ENCODE measurements around the gene CREB3L1.
A peak's percentile ranks its signal among the peaks of the same experiment; 100 is the strongest.
"Not testable (repeated sequence)": the region's sequence is repeated elsewhere in the genome, so short reads cannot be mapped to it uniquely, and the experiment has no call there.

CREB3L1 gene

GRCh38 chr11:46298699-46299433 is 21.4 kb downstream of the CREB3L1 start:
- DNase-seq = no peak

DNA sequence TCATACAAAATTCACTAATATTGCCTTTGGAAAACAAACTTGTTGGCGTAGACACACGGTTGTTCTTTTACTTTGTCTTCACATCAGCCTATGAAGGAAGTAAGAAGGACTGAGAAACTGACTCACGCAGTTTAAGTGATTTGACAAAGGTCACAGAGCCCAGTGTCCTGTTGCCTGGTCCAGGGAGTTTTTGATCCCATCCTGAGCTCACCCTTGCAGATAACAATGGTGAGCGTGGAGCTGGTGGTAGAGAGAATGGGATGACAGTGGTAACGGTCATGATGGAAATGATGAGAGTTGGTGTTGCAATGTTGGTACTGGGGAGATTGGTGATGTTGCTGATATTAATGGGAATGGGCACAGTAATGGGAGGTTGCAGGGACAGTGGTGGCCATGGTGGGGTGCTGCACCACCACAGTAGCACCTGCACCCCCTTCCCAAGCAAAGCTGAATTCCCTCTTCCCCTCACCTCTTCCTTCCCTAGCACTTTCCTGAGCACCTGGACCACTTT is 22.0 kb downstream of the CREB3L1 start:
- no peak for DNase-seq

DNA sequence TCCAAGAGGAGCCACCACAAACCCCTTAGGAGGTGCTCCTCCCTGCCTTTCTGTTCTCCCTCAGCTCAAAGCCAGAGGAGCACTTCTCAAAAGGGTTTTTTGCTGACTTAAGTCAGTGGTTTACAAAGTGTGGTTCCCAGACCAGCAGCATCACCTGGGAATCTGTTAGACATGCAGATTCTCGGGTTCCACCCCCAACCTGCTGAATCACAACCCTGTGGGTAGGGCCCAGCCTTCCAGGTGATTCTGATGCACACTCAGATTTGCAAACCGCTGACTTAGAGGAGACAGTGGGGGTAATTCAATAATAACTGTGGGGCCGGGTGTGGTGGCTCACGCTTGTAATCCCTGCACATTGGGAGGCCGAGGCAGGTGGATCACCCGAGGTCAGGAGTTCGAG is 22.8 kb downstream of the CREB3L1 start:
- no peak for DNase-seq

DNA sequence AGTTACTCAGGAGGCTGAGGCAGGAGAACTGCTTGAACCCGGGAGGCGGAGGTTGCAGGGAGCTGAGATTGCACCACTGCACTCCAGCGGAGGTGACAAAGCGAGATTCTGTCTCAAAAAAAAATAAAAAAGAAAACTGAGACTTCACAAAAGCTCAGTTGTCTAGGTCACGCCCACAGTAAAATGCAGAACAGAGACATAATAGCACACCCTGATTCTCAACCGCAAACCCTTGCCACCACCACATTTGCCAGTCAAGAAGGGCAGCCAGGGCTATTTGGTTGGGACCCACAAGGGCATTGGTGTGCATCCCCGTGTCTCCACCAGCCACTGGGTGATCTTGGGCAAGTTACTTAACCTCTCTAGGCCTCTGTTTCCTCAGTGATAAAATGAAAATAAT is 25.4 kb downstream of the CREB3L1 start:
- no peak for DNase-seq

DNA sequence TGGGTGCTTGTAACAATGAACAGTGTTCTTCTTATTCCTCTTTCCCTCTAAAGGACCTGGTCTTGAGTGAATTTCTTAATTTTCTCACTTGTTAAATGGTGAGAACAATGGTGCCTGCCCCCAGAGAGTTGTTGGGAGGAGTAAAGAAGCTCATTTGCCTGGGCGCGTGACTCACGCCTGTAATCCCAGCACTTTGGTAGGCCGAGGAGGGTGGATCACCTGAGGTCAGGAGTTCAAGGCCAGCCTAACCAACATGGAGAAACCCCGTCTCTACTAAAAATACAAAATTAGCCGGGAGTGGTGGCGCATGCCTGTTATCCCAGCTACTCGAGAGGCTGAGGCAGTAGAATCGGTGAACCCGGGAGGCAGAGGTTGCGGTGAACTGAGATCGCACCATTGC is 26.6 kb downstream of the CREB3L1 start:
- not testable (repeated sequence) for DNase-seq

GRCh38 chr11:46304605-46305179 is 27.2 kb downstream of the CREB3L1 start:
- no peak for DNase-seq

DNA sequence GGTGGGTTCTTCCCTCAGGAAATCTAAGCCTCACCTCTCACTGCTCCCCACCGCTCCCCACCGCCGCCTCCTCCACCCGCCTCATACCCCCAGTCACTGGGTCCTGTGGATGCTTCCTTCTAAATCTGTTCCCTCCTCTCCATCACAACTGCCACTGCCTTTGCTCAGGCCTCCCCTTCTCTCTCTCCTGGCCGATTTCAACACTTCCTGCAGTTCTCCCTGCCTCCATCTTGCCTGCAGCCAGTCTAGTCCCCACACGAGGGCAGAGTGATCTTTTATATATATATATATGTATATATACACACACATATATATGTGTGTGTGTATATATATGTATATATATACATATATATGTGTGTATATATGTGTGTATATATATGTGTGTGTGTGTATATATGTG is 27.8 kb downstream of the CREB3L1 start:
- DNase-seq = no peak

- no peak for DNase-seq
Measured at GRCh38 chr11:46306296-46306853, 28.9 kb downstream of the CREB3L1 start.

DNA sequence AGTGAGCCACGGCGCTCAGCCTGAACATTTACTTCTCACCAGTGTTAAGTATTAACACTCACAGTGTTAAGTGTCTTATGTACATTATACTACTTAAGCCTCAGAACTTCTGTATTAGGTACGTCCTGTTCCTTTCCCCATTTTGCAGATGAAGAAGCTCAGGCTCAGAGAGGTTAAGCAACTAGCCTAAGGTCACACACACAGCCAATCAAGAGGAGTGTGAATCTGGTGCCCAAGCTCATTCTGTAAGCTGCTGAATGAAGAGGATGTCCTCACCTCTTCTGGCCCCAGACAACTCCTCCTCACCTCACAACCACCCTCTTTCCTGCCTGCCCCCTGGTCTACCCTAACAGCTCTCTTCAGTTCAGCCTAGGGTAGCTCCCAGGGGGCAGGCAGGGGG is 29.9 kb downstream of the CREB3L1 start:
- no peak for DNase-seq

- DNase-seq = no peak
Measured at GRCh38 chr11:46307785-46308341, 30.4 kb downstream of the CREB3L1 start.

GRCh38 chr11:46308631-46309419 is 31.4 kb downstream of the CREB3L1 start:
- DNase-seq = peak; percentile 51

GRCh38 chr11:46309814-46310259 is 32.4 kb downstream of the CREB3L1 start:
- no peak for DNase-seq

- DNase-seq = peak; percentile 4
Measured at GRCh38 chr11:46315033-46315738, 37.7 kb downstream of the CREB3L1 start.

- DNase-seq = peak; percentile 65
Measured at GRCh38 chr11:46315783-46316563, 38.5 kb downstream of the CREB3L1 start.

- no peak for DNase-seq
Measured at GRCh38 chr11:46319074-46319453, 41.6 kb downstream of the CREB3L1 start.

DNA sequence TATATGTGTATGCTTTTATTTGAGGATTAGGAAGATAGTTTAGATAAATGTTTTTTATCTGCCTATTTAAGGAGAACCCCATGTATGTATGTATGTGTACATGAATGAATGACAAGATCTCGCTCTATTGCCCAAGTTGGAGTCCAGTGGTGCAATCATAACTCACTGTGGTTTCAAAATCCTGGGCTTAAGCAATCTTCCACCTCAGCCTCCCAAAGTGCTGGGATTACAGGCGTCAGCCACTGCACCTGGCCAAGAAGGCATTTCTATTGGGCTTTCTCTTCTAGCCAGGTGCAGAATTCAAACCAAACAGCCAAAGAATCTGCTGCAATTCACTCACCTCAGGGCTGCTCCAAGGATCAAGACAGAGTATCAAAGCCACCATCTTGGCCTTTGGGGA is 44.3 kb downstream of the CREB3L1 start:
- no peak for DNase-seq

DNA sequence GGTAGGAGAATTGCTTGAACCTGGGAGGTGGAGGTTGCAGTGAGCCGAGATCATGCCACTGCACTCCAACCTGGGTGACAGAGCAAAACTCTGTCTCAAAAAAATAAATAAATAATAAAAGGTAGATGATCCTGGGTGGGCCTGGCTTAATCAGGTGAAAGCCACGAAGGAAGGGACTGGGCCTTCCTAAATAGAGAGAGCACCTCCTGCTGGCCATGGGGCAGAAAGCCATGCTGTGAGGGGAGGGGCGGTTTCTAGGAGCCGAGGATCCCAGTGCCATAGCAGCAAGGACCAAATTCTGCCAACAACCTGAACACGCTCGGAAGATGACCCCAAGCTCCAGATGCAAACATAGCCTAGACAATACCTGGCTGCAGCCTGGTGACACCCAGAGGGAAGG is 45.3 kb downstream of the CREB3L1 start:
- no peak for DNase-seq

DNA sequence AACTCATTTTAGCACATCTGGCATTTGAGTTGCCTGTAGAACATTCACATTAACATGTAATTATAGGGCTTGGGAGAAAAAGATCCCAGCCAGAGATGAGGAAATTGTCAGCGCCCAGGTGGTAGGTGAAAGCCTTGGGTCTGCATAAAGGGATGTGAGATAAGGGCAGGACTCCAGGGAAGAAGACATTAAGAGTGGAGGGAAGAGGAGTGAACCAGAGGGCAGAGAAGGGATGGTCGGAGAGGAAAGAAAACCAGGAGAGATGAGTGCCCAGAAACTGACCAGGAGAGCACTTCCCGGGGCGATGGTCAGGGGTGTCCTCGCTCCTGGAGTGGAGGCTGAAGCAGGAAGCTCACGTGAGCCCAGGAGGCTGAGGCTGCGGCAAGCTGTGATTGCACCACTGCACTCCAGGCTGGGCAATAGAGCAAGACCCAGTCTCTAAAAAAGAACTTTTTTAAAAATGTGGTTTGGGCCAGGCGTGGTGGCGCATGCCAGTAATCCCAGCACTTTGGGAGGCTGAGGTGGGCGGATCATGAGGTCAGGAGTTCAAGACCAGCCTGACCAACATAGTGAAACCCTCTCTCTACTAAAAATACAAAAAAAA is 49.5 kb downstream of the CREB3L1 start:
- no peak for DNase-seq

- DNase-seq = no peak
Measured at GRCh38 chr11:46327829-46328228, 50.4 kb downstream of the CREB3L1 start.

DNA sequence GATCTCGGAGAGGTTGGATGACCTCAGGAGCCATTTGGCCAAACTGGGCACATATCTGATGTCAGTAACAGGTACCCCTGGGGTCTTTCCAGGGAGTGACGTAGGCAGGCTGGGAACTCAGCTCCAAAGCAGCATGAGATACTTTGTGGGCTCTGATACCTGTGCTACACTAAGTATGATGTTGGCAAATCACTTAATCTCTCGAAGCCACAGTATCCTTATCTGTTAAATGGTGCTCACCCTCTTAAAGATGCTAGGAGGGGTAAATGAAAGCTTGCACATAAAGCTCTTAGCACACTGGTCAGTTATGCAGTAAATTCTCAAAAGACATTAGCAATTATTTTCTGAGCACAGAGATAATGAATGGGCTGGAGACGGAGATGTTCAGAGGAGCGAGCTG is 52.7 kb downstream of the CREB3L1 start:
- DNase-seq = no peak

Data from NCI-H2029 treated with DMSO at 0.1 percent for 48 hours (cell line).